ENCODE results near the gene ASB2.

Gene ASB2

DNA sequence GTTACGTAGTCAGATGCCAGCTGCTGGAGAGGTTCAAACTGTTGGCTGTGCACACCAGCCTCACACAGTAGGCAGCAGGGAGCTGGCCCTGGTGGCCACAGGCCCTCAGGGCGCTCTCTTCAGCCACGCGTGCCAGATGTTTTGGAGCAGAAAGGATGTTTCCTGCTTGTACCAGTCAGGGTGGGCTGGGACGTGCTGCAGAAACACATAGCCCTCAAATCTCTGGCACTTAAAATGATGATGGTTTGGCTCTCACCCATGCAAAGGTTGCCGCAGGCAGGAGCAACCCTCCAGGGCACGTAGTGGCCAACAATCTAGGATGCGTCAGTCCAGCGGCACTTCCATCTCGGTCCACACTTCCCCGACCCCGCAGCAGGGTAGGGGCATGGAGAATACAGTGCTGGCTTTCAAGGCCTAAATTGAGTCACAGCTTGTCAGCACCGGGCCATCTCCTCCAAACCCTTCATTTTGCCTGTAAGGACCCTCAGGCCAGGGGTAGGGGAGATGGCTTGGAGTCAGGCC is 50.9 kb downstream of the ASB2 start:
- Histone ChIP-seq H3K36me3 (no peaks in the 10 kb centered on the region), H3K27me3 (no peaks in the 10 kb centered on the region), H3K9me3 (no peaks in the 10 kb centered on the region), H3K27ac (no peak overlapping the region), H3K4me1 (ENCODE audit: control insufficient read depth in 1 of 2, insufficient read depth in 1 of 2, low read depth in 1 of 2, low read length in 1 of 2) (no peaks in the 10 kb centered on the region), H3K4me3 (ENCODE audit: low read depth in 1 of 2, low read length in 1 of 2) (no peak overlapping the region)
- TF ChIP-seq, protein P1, sequence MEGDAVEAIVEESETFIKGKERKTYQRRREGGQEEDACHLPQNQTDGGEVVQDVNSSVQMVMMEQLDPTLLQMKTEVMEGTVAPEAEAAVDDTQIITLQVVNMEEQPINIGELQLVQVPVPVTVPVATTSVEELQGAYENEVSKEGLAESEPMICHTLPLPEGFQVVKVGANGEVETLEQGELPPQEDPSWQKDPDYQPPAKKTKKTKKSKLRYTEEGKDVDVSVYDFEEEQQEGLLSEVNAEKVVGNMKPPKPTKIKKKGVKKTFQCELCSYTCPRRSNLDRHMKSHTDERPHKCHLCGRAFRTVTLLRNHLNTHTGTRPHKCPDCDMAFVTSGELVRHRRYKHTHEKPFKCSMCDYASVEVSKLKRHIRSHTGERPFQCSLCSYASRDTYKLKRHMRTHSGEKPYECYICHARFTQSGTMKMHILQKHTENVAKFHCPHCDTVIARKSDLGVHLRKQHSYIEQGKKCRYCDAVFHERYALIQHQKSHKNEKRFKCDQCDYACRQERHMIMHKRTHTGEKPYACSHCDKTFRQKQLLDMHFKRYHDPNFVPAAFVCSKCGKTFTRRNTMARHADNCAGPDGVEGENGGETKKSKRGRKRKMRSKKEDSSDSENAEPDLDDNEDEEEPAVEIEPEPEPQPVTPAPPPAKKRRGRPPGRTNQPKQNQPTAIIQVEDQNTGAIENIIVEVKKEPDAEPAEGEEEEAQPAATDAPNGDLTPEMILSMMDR (IDR thresholded peaks at IDR 0.05), result no peak

GRCh38 chr14:93924592-93925355 is 51.6 kb downstream of the ASB2 start:
- H3K27ac ChIP-seq, result no peak overlapping the region
- H3K4me3 ChIP-seq (ENCODE audit: low read depth in 1 of 2, low read length in 1 of 2), result no peak overlapping the region
- H3K36me3 ChIP-seq, result no peaks in the 10 kb centered on the region
- TF ChIP-seq, protein P1 (IDR thresholded peaks at IDR 0.05), result no peak
- H3K27me3 ChIP-seq, result no peaks in the 10 kb centered on the region
- no peaks in the 10 kb centered on the region for H3K4me1 ChIP-seq (ENCODE audit: control insufficient read depth in 1 of 2, insufficient read depth in 1 of 2, low read depth in 1 of 2, low read length in 1 of 2)
- no peaks in the 10 kb centered on the region for H3K9me3 ChIP-seq

DNA sequence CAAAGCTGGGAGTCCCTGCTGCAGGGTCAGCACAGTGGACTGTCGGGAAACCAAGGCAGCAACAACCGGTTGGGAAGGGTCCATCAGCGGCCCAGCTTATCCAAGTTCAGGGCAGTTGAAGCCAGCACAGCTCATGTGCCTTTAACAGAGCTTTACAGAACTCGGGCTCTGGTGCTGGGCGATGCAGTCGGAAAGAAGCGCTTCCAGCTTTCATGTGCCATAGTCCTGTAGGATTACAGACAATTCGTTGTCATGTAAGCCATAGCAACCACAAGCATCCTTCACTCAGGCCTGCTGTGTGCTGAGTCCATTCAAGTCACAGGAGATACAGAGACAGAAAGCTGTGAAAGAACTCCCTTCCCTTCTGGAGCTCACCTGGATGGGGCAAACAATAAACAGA is 52.7 kb downstream of the ASB2 start:
- TF ChIP-seq, protein P1 (IDR thresholded peaks at IDR 0.05), result no peak
- Histone ChIP-seq H3K27me3 (no peaks in the 10 kb centered on the region), H3K4me3 (ENCODE audit: low read depth in 1 of 2, low read length in 1 of 2) (no peak overlapping the region), H3K4me1 (ENCODE audit: control insufficient read depth in 1 of 2, insufficient read depth in 1 of 2, low read depth in 1 of 2, low read length in 1 of 2) (no peaks in the 10 kb centered on the region), H3K36me3 (no peaks in the 10 kb centered on the region), H3K27ac (no peak overlapping the region), H3K9me3 (no peaks in the 10 kb centered on the region)

- Histone ChIP-seq H3K4me3 (ENCODE audit: low read depth in 1 of 2, low read length in 1 of 2) (no peak overlapping the region), H3K4me1 (ENCODE audit: control insufficient read depth in 1 of 2, insufficient read depth in 1 of 2, low read depth in 1 of 2, low read length in 1 of 2) (no peaks in the 10 kb centered on the region)
- TF ChIP-seq, protein P1 (IDR thresholded peaks at IDR 0.05), result no peak
These were observed 55.2 kb downstream of the ASB2 start for GRCh38 chr14:93921001-93921806.

GRCh38 chr14:93917141-93917540 is 59.2 kb downstream of the ASB2 start:
- Histone ChIP-seq H3K27ac (no peak overlapping the region), H3K9me3 (no peaks in the 10 kb centered on the region), H3K27me3 (no peaks in the 10 kb centered on the region), H3K4me1 (ENCODE audit: control insufficient read depth in 1 of 2, insufficient read depth in 1 of 2, low read depth in 1 of 2, low read length in 1 of 2) (no peaks in the 10 kb centered on the region), H3K36me3 (no peaks in the 10 kb centered on the region), H3K4me3 (ENCODE audit: low read depth in 1 of 2, low read length in 1 of 2) (no peak overlapping the region)
- TF ChIP-seq, protein P1 (IDR thresholded peaks at IDR 0.05), result no peak

More at GRCh38 chr14:93921001-93921806, 55.2 kb downstream of the ASB2 start:
- H3K27ac ChIP-seq, result no peak overlapping the region
- H3K27me3 ChIP-seq, result no peaks in the 10 kb centered on the region
- H3K36me3 ChIP-seq, result no peaks in the 10 kb centered on the region
- H3K9me3 ChIP-seq, result no peaks in the 10 kb centered on the region

Measured in neutrophil (primary cell).